ENCODE results near the gene PRRC2B. TPM values are rescaled to one million over a fixed set of nuclear protein-coding genes. Genes with fewer than 3 reads are reported as not detected.
"Not testable (repeated sequence)": the region's sequence is repeated elsewhere in the genome, so short reads cannot be mapped to it uniquely, and the experiment has no call there.

Gene PRRC2B
- total and polyA plus RNA-seq, 2 experiments from 2014 or later, result 45.0 to 193 TPM

- TF ChIP-seq ZNF462 (CRISPR knock-in tag; IDR thresholded peaks at IDR 0.05) (no peak), ZNF331 (CRISPR knock-in tag; IDR thresholded peaks at IDR 0.05; ENCODE audit: low read depth) (no peak), EZH2 (IDR thresholded peaks at IDR 0.05; ENCODE audit: low read depth, unreplicated experiment) (no peak), ETS1 (IDR thresholded peaks at IDR 0.05) (no peak), NANOG (IDR thresholded peaks at IDR 0.05; ENCODE audit: borderline replicate concordance) (no peak), EZH2phosphoT487 (IDR thresholded peaks at IDR 0.05; ENCODE audit: unreplicated experiment) (no peak)
These were observed 152.0 kb downstream of the PRRC2B start (continued) for GRCh38 chr9:131545786-131546335.

- Mint-ChIP-seq H3K27ac (no peak overlapping the region), H3K36me3 (ENCODE audit: low read depth) (peaks cover 44% of the 10 kb centered on the region), H3K4me1 (peaks cover 7% of the 10 kb centered on the region; the same call in 1 of the 3 replicates), H3K4me3 (peak overlapping the region; percentile 67), H3K9me3 (peaks cover 62% of the 10 kb centered on the region), H3K27me3 (ENCODE audit: insufficient read depth, low read depth, poor library complexity) (peaks cover 60% of the 10 kb centered on the region)
- Histone ChIP-seq H3F3A (replicated peaks; ENCODE audit: low read depth) (peaks cover 7% of the 10 kb centered on the region; the same call in 1 of the 2 replicates), H3K27me3 (ENCODE audit: insufficient read depth) (peaks cover 60% of the 10 kb centered on the region), H3K4me2 (peak overlapping the region; percentile 86), H2AFZ (peak overlapping the region; percentile 95), H3K4me1 (ENCODE audit: insufficient read depth) (no peaks in the 10 kb centered on the region), H3K27ac (ENCODE audit: low read depth) (no peak overlapping the region), H3K4me3 (peak overlapping the region; percentile 68), H3K9me2 (ENCODE audit: insufficient read depth) (peaks cover 4% of the 10 kb centered on the region; the same call in 1 of the 2 replicates), H4K20me1 (replicated peaks; ENCODE audit: insufficient read depth) (no peaks in the 10 kb centered on the region), H3K79me2 (replicated peaks; ENCODE audit: insufficient read depth) (no peaks in the 10 kb centered on the region), H3K36me3 (ENCODE audit: insufficient read depth) (no peaks in the 10 kb centered on the region)
- ATAC-seq, result peak; percentile 52
- DNase-seq (ENCODE audit: low spot score), result peak; percentile 79
- TF ChIP-seq POLR2AphosphoS5 (IDR thresholded peaks at IDR 0.05; ENCODE audit: low read depth) (no peak), EZH2 (IDR thresholded peaks at IDR 0.05; ENCODE audit: low read depth, unreplicated experiment) (peak; percentile 25), CTCF (conservative IDR thresholded peaks at IDR 0.05; ENCODE audit: low read depth in 2 of 2) (peak in 1 of 2 experiments; percentile 30; a peak in 2 of 4 replicates)
These were observed 152.6 kb downstream of the PRRC2B start for GRCh38 chr9:131546336-131547084.

GRCh38 chr9:131549186-131549585, 155.3 kb downstream of the PRRC2B start:
- DNase-seq (ENCODE audit: low spot score); H3K4me2 ChIP-seq; H3K4me1 Mint-ChIP-seq; H3K9me2 ChIP-seq (ENCODE audit: insufficient read depth); ATAC-seq; H3K79me2 ChIP-seq (replicated peaks; ENCODE audit: insufficient read depth); H3K27ac Mint-ChIP-seq; H3K27ac ChIP-seq (ENCODE audit: low read depth); H3K36me3 ChIP-seq (ENCODE audit: insufficient read depth); H3K4me3 ChIP-seq; H3F3A ChIP-seq (replicated peaks; ENCODE audit: low read depth); H3K4me3 Mint-ChIP-seq; H2AFZ ChIP-seq; H3K4me1 ChIP-seq (ENCODE audit: insufficient read depth); H4K20me1 ChIP-seq (replicated peaks; ENCODE audit: insufficient read depth): not testable (repeated sequence)
- H3K27me3 ChIP-seq (ENCODE audit: insufficient read depth), result peaks cover 73% of the 10 kb centered on the region
- Mint-ChIP-seq H3K27me3 (ENCODE audit: insufficient read depth, low read depth, poor library complexity) (peaks cover 64% of the 10 kb centered on the region), H3K9me3 (peaks cover 49% of the 10 kb centered on the region), H3K36me3 (ENCODE audit: low read depth) (peaks cover 28% of the 10 kb centered on the region)
